A673 (cell line): Measurements from ENCODE around the gene SLC6A6.

Experiments used
- CTCF ChIP-seq: fragments of 300-800, 200-600 bp; sonication (generic); conservative IDR thresholded peaks from 2 replicates; pipeline ENCODE4 v1.5.1; 2017; ENCODE audit warnings: low read depth, mild to moderate bottlenecking, antibody characterized with exemption, low read length, moderate library complexity, mixed read lengths
- EZH2 ChIP-seq: fragments of 200-600 bp; sonication (generic); IDR thresholded peaks from 2 replicates; pipeline ENCODE4 v1.6.1; 2017; ENCODE audit warnings: borderline replicate concordance, low read depth, mild to moderate bottlenecking, mixed read lengths, antibody characterized with exemption, low read length; ENCODE audit not compliant: poor library complexity, severe bottlenecking

- TF ChIP-seq EZH2, result no peak
- TF ChIP-seq CTCF, result no peak
Observed at GRCh38 chr3:14489641-14490040, 87.2 kb downstream of the SLC6A6 start.
